Neuron (in vitro differentiated cells): ENCODE measurements around the gene HBD.

Experiments
- H2AFZ ChIP-seq: one replicate; pipeline ENCODE4 v1.6.1; 2013; ENCODE audit warnings: low read depth, mild to moderate bottlenecking, inconsistent platforms, low read length, moderate library complexity
- H3K27me3 ChIP-seq: one replicate; pipeline ENCODE4 v1.6.1; 2013; ENCODE audit warnings: low read length; ENCODE audit not compliant: insufficient read depth
- H3K36me3 ChIP-seq: one replicate; pipeline ENCODE4 v1.6.1; 2013; ENCODE audit warnings: low read length; ENCODE audit not compliant: insufficient read depth
- H3K4me1 ChIP-seq: one replicate; pipeline ENCODE4 v1.6.1; 2013; ENCODE audit warnings: low read length; ENCODE audit not compliant: insufficient read depth
- H3K4me3 ChIP-seq: 2 replicates; pipeline ENCODE4 v1.5.1; 2013; ENCODE audit warnings: mild to moderate bottlenecking, low read length, moderate library complexity
- H3K9me3 ChIP-seq: one replicate; pipeline ENCODE4 v1.6.1; 2013; ENCODE audit warnings: low read length

HBD gene

GRCh38 chr11:5237420-5237819 is 3.1 kb upstream of the HBD start:
- H3K4me3 ChIP-seq = no peak overlapping the region
- H3K27me3 ChIP-seq = no peaks in the 10 kb centered on the region
- H3K4me1 ChIP-seq = no peaks in the 10 kb centered on the region
- no peaks in the 10 kb centered on the region for H3K36me3 ChIP-seq
- no peaks in the 10 kb centered on the region for H3K9me3 ChIP-seq
- no peak overlapping the region for H2AFZ ChIP-seq

- H3K4me1 ChIP-seq = no peaks in the 10 kb centered on the region
- H3K36me3 ChIP-seq = no peaks in the 10 kb centered on the region
- no peaks in the 10 kb centered on the region for H3K9me3 ChIP-seq
- no peaks in the 10 kb centered on the region for H3K27me3 ChIP-seq
- H3K4me3 ChIP-seq = no peak overlapping the region
- H2AFZ ChIP-seq = no peak overlapping the region
Observed at GRCh38 chr11:5235364-5236095, 1.2 kb upstream of the HBD start.

DNA sequence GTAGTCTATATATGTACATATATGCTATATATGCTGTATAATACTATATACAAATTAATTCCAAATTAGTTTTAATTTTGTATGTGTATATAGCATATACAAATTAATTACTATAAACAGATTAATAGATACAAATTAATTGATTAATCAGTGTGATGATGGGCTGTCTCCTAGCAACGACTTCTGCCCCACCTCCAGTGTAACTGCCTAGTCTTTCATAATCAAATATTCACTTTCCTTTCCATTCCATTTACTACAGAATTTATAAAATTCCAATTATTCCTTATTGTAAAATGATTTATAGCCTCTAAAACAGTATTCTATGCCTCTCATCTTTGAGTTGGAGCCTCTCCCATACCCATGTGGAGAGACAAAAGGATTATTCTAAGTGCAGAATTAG is 976 bp downstream of the HBD start:
- no peak overlapping the region for H2AFZ ChIP-seq
- no peaks in the 10 kb centered on the region for H3K36me3 ChIP-seq
- H3K4me3 ChIP-seq = no peak overlapping the region
- no peaks in the 10 kb centered on the region for H3K4me1 ChIP-seq
- H3K9me3 ChIP-seq = no peaks in the 10 kb centered on the region
- H3K27me3 ChIP-seq = no peaks in the 10 kb centered on the region

- Histone ChIP-seq H2AFZ (no peak overlapping the region), H3K4me1 (no peaks in the 10 kb centered on the region), H3K4me3 (no peak overlapping the region), H3K9me3 (no peaks in the 10 kb centered on the region), H3K36me3 (no peaks in the 10 kb centered on the region), H3K27me3 (no peaks in the 10 kb centered on the region)
Observed at GRCh38 chr11:5232821-5233220, 1.5 kb downstream of the HBD start.

GRCh38 chr11:5232176-5232575 is 2.1 kb downstream of the HBD start:
- H3K4me3 ChIP-seq = no peak overlapping the region
- H3K9me3 ChIP-seq = no peaks in the 10 kb centered on the region
- no peak overlapping the region for H2AFZ ChIP-seq
- H3K27me3 ChIP-seq = no peaks in the 10 kb centered on the region
- no peaks in the 10 kb centered on the region for H3K36me3 ChIP-seq
- H3K4me1 ChIP-seq = no peaks in the 10 kb centered on the region

GRCh38 chr11:5231111-5231510 is 3.2 kb downstream of the HBD start:
- Histone ChIP-seq H3K4me3 (no peak overlapping the region), H3K9me3 (no peaks in the 10 kb centered on the region), H3K36me3 (no peaks in the 10 kb centered on the region), H3K27me3 (no peaks in the 10 kb centered on the region), H2AFZ (no peak overlapping the region), H3K4me1 (no peaks in the 10 kb centered on the region)

- H3K36me3 ChIP-seq = no peaks in the 10 kb centered on the region
- no peak overlapping the region for H2AFZ ChIP-seq
- H3K9me3 ChIP-seq = no peaks in the 10 kb centered on the region
- H3K4me1 ChIP-seq = no peaks in the 10 kb centered on the region
- no peak overlapping the region for H3K4me3 ChIP-seq
- no peaks in the 10 kb centered on the region for H3K27me3 ChIP-seq
Observed at GRCh38 chr11:5230266-5230665, 4.0 kb downstream of the HBD start.

- Histone ChIP-seq H2AFZ (no peak overlapping the region), H3K36me3 (no peaks in the 10 kb centered on the region), H3K27me3 (no peaks in the 10 kb centered on the region), H3K9me3 (no peaks in the 10 kb centered on the region), H3K4me3 (no peak overlapping the region), H3K4me1 (no peaks in the 10 kb centered on the region)
Observed at GRCh38 chr11:5229796-5230195, 4.5 kb downstream of the HBD start.

DNA sequence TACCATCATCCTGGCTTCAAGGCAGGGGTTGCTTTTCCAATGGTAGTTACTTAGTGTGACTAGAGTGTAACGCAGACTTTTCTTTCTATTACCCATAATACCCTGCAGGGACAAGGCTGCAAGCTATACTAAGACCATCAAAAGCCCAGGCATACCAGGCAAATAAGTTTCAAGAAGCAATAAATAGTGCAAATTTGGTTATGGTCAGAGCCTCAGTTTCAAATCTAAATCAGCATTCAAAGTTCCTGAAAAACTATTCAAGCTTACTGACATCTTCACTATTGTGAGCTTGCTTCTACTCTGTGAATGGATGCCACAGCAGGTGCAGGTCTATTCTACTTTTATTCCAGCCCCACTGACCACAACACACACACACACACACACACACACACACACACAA is 4.9 kb downstream of the HBD start:
- Histone ChIP-seq H3K4me1 (no peaks in the 10 kb centered on the region), H3K27me3 (no peaks in the 10 kb centered on the region), H2AFZ (no peak overlapping the region), H3K4me3 (no peak overlapping the region), H3K9me3 (no peaks in the 10 kb centered on the region), H3K36me3 (no peaks in the 10 kb centered on the region)

DNA sequence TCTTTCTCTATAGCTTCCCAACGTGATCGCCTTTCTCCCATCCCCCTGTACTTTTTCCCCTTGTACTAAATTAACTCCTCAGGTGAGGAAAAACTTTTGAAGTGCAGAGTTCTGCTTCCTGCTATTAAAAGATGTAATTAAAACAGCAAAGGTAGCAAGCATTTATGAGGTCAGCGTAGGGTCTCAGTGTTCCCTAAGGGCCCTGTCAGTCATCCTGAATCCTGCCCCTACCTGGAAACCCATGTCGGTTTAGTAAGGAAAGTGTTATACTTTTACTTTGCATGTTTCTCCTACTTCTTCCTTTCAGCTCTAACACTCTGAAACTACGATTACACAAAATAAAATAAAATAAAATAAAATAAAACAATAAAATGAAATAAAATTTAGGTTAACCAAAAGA is 6.2 kb downstream of the HBD start:
- no peaks in the 10 kb centered on the region for H3K9me3 ChIP-seq
- no peaks in the 10 kb centered on the region for H3K36me3 ChIP-seq
- H3K4me3 ChIP-seq = no peak overlapping the region
- H3K27me3 ChIP-seq = no peaks in the 10 kb centered on the region
- no peaks in the 10 kb centered on the region for H3K4me1 ChIP-seq
- H2AFZ ChIP-seq = no peak overlapping the region

- no peak overlapping the region for H2AFZ ChIP-seq
- no peaks in the 10 kb centered on the region for H3K27me3 ChIP-seq
- no peak overlapping the region for H3K4me3 ChIP-seq
- H3K9me3 ChIP-seq = no peaks in the 10 kb centered on the region
- H3K4me1 ChIP-seq = no peaks in the 10 kb centered on the region
- no peaks in the 10 kb centered on the region for H3K36me3 ChIP-seq
Observed at GRCh38 chr11:5227681-5228080, 6.6 kb downstream of the HBD start.

DNA sequence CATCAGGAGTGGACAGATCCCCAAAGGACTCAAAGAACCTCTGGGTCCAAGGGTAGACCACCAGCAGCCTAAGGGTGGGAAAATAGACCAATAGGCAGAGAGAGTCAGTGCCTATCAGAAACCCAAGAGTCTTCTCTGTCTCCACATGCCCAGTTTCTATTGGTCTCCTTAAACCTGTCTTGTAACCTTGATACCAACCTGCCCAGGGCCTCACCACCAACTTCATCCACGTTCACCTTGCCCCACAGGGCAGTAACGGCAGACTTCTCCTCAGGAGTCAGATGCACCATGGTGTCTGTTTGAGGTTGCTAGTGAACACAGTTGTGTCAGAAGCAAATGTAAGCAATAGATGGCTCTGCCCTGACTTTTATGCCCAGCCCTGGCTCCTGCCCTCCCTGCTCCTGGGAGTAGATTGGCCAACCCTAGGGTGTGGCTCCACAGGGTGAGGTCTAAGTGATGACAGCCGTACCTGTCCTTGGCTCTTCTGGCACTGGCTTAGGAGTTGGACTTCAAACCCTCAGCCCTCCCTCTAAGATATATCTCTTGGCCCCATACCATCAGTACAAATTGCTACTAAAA is 7.5 kb downstream of the HBD start, which contains the start of gene HBB:
HBB (minus strand) TSS at position 340 of the 579 bp plus-strand sequence; CDS start at position 290, 50 bp downstream.
- no peaks in the 10 kb centered on the region for H3K27me3 ChIP-seq
- no peak within 1 kb of the TSS for H3K4me3 ChIP-seq
- no peak within 1 kb of the TSS for H2AFZ ChIP-seq
- H3K4me1 ChIP-seq = no peaks in the 10 kb centered on the region
- no peaks in the 10 kb centered on the region for H3K9me3 ChIP-seq
- no peaks in the 10 kb centered on the region for H3K36me3 ChIP-seq

DNA sequence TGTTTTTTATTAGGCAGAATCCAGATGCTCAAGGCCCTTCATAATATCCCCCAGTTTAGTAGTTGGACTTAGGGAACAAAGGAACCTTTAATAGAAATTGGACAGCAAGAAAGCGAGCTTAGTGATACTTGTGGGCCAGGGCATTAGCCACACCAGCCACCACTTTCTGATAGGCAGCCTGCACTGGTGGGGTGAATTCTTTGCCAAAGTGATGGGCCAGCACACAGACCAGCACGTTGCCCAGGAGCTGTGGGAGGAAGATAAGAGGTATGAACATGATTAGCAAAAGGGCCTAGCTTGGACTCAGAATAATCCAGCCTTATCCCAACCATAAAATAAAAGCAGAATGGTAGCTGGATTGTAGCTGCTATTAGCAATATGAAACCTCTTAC is 8.8 kb downstream of the HBD start:
- Histone ChIP-seq H2AFZ (no peak overlapping the region), H3K9me3 (no peaks in the 10 kb centered on the region), H3K4me1 (no peaks in the 10 kb centered on the region), H3K36me3 (no peaks in the 10 kb centered on the region), H3K27me3 (no peaks in the 10 kb centered on the region), H3K4me3 (no peak overlapping the region)
